Gastrocnemius medialis (tissue), 4 donors: ENCODE measurements around the gene INPP4A.

Experiments
- POLR2A ChIP-seq, 2 donors: fragments of 450-650 bp; IDR thresholded peaks; one replicate each; pipeline ENCODE4 v1.6.1; 2017; ENCODE audit warnings: antibody characterized with exemption in 2 of 2, mild to moderate bottlenecking in 2 of 2, moderate library complexity in 2 of 2
- TF ChIP-seq, protein P1 (sequence below), 5 experiments: fragments of 450-650 bp in 3 of 5; fragments of 200-600 bp in 2 of 5; sonication (generic) in 2 of 5; IDR thresholded peaks in 4 of 5; conservative IDR thresholded peaks in 1 of 5; 1 replicate in 4 of 5; 2 replicates in 1 of 5; pipeline ENCODE4 v1.5.1; 2016 to 2019; ENCODE audit warnings: antibody characterized with exemption in 5 of 5, mild to moderate bottlenecking in 3 of 5, moderate library complexity in 3 of 5

DNA sequence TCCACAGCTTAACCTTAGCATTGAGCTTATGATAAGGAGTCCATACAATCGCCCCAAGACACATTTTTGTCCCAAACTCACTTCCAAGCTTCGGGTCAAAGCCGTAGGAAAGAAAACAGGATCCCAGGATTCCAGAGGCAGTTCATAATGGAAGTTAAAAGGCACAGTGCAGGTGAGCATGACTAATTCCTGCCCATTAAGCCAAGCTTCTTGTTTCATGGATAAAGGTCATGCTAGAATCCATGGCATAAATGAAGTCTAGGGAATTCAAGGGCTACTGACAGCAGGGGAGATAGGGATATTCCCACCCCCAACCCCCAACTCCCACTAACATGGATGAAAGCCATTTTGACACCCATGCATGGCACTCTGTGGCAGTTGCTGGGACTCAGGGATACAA, 10.2 kb upstream of the INPP4A start:
- TF ChIP-seq POLR2A (IDR thresholded peaks at IDR 0.05), result no peak
- TF ChIP-seq, protein P1, sequence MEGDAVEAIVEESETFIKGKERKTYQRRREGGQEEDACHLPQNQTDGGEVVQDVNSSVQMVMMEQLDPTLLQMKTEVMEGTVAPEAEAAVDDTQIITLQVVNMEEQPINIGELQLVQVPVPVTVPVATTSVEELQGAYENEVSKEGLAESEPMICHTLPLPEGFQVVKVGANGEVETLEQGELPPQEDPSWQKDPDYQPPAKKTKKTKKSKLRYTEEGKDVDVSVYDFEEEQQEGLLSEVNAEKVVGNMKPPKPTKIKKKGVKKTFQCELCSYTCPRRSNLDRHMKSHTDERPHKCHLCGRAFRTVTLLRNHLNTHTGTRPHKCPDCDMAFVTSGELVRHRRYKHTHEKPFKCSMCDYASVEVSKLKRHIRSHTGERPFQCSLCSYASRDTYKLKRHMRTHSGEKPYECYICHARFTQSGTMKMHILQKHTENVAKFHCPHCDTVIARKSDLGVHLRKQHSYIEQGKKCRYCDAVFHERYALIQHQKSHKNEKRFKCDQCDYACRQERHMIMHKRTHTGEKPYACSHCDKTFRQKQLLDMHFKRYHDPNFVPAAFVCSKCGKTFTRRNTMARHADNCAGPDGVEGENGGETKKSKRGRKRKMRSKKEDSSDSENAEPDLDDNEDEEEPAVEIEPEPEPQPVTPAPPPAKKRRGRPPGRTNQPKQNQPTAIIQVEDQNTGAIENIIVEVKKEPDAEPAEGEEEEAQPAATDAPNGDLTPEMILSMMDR (IDR thresholded peaks at IDR 0.05 in 4 of 5, conservative IDR thresholded peaks at IDR 0.05 in 1 of 5), result no peak
